Activated CD4-positive, alpha-beta T cell treated with anti-CD3 and anti-CD28 coated beads, Interleukin-2, amount 50 U/mL, for 48 hours (primary cell): ENCODE data around the gene RIMBP2.

Experiments
- DNase-seq, 2 experiments: peaks; one replicate each; pipeline ENCODE4 v3.0.0-alpha.2; 2020

Gene RIMBP2

GRCh38 chr12:130625201-130625600 lies 90.9 kb downstream of the RIMBP2 start:
- no peak for DNase-seq

GRCh38 chr12:130622803-130623202 lies 93.3 kb downstream of the RIMBP2 start:
- DNase-seq, result no peak

DNA sequence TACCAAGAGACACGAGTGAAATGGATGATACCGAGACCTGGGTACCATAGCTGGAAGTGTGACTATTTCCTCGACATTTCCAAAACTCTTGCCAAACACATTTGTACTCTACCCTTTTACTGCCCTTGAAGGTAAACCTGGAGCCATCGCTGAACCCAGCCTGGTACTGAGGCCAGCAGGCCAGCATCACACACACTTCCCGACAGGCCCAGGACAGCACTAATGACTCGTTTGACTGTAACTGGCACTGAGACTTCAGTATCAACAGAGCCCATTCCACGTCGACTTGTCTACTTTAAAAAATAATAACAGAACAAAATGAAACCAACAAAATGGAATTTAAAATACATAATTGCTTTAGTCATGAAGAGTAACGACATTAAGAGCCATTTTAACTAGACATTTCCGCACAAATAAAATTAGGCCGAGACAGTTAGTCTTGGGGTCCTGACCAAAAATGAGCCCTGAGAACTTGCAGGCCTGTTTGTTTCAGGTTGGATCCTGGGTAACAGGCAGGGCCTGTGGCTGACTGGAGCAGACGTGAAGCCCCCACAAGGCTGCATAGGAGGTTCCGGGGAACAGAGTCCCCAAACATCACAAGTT lies 94.3 kb downstream of the RIMBP2 start:
- no peak for DNase-seq

GRCh38 chr12:130620756-130621155 lies 95.3 kb downstream of the RIMBP2 start:
- no peak for DNase-seq

DNA sequence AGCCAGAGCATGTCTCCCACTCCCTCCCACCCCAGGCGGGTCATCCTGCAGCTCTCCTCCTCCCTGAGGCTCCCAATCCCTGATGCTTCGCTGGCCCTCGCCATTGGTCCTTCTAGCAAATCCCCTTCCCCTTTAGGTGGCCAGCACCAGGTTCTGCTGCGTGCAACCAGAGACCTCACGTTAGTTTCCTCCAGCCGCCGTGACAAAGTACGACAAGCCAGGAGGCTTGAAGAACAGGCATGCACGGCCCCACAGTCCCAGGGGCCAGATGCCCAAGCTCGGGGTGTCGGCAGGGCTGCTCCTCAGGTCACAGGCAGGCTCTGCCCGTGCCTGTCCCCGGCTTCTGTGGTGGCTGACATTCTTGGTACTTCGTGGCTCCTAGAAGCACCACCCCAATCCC lies 95.8 kb downstream of the RIMBP2 start:
- no peak for DNase-seq

DNA sequence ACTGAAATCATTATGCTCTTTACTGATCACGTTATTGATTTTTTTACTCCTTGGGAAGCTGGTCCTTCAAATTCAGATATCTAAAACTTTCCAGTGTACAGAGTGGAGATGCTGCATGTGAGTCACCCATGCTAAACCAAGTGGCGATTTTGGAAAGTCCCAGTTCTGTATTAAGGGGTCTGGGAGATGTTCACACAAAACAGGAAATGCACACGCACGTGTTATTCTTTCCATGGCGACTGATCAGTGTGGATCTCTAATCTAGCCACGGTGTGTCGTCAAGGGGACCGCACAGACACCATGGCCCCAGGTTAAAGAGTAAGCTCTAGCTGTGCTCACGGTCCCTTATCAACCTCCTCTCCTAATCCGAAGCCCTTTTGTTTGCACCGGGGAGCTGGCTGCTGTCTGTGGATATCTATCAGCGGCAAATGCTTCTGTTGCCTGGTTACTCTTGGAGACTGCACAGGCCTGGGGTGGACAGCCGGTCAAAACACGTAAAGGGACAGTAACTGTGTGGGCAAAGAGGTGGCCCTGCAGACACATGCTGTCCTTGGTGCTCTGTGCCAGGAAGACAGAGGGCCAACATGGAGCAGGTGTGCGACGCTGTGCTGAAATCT lies 96.6 kb downstream of the RIMBP2 start:
- no peak for DNase-seq

GRCh38 chr12:130617219-130617618 lies 98.9 kb downstream of the RIMBP2 start:
- DNase-seq, result no peak

DNA sequence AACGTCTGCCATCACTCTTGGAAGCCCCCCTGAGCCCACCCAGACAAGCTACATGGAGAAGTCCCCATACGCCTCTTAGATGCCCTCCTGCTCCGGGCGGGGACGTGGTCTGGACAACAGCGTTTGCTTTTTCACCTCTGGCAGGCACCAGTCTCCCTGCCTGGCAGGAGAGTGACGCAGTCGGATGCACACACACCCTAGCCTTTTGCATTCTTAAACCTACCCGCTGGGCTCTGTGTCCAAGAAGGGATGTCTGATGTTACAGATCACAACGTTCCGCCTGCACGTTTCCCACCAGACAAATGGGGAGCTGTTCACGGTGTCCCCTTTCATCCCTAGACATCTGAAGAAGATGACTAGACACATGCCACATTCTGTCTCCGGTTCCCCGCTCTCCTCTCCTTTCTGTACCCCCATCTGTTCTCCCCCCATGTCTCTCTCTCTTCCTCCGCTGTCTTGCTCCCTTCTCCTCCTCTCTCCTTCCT lies 100.2 kb downstream of the RIMBP2 start:
- no peak for DNase-seq

- no peak for DNase-seq
Observed at GRCh38 chr12:130614530-130614905, 101.6 kb downstream of the RIMBP2 start.

DNA sequence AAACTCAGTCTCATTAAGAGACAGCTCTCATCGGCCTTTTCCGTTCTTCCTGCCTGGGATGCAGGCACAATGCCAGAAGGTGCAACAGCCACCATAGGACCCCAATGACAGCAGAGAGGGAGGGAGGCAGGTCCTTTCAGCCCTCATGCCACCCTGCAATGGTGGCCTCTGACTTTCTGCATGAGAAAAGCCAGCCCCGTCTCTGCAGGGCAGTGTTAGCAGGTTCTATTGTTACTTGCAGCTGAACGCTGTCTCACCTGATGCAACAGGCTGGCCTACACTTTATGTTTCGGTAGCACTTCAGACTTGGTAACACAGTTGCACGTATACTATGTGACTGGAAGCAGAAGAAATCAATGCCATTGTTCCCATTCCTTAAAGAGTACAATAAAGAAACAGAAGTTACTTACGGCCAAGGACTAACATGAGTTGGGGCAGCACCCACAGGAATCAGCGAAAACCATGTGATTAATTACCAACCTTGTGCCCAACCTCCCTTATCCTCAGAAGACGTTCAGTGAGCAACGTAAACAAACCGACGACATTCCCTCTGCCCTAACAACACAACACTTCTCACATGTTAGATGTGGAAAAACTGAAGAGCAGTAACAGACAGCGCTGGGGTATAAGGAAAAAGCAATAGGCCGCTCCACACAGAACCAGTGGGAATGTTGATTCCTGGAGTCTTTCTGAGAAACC lies 102.1 kb downstream of the RIMBP2 start:
- DNase-seq, result no peak

DNA sequence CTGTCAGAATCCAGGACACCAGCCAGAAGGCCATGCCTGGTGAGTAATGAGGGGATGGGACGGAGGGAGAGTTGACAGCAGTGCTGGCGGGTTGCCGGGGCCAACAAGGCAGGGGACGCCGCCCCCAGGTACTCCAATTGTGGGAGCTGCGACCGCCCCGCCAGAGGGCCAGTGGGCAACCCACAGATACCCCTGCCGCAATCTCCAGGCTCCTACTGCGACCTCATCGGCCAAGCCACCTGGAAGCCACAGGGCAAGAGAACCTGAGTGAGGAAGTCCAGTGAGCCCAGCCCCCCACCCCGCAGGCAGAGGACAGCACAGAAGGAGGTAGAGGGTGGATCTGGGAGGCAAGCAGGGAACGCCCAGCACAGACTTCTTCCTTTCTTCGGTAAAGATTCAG lies 103.0 kb downstream of the RIMBP2 start:
- no peak for DNase-seq

- DNase-seq, result no peak
Observed at GRCh38 chr12:130611026-130611905, 104.8 kb downstream of the RIMBP2 start.

DNA sequence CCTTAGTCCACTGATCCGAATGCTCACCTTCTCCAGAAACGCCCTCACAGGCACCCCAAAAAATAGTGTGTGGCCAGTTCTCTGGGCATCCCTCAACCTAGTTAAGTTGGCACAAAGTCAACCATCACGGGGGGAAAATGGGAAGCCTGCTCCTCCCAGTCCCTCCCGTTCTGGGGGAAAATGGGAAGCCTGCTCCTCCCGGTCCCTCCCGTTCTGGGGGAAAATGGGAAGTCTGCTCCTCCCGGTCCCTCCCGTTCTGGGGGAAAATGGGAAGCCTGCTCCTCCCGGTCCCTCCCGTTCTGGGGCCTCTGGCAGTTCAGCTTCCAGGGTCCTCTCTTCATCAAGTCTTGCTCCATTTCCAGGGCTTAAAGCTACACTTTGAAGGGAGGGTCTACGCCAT lies 106.1 kb downstream of the RIMBP2 start:
- DNase-seq, result no peak

DNA sequence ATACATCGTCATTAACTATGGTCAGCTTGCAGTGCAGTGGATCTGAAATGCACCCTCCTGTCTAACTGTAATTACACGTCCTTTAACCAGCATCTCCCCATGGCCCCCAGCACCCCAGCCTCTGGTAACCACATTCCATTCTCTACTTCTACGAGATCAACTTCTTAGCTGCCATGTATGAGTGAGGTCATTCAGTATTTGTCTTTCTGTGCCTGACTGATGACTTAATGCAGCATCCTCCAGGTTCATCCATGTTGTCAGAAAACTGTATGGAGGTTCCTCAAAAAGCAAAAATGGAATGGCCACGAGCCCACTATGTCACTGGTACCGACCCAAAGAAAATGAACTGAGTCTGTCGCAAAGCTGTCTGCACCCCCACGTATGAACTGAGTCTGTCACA lies 107.3 kb downstream of the RIMBP2 start:
- no peak for DNase-seq

- DNase-seq, result no peak
Observed at GRCh38 chr12:130608132-130608531, 108.0 kb downstream of the RIMBP2 start.

- no peak for DNase-seq
Observed at GRCh38 chr12:130606231-130606630, 109.9 kb downstream of the RIMBP2 start.

DNA sequence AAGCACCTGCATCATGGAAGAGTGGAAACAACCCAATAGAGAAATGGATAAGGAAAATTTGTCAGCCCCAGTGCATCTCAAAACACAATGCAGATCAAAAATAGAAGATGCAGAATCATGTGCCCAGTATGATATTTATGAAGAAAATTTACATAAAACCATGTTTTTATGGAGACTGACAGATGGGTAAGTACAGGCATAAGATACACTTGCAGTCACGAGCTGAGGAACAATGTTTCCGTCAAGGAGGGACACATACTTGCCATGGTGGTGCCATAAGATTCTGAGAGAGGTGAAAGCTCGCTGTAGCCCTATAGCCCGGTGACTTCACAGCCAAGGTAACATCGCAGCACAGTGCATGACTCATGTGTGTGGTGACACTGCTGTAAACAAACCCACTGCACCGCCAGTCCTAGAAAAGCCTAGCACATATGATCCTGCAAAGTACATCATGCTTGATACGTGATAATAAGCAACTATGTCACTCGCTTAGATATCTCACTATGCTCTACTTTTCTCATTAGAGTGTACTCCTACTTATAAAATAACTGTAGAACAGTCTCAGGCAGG lies 112.6 kb downstream of the RIMBP2 start:
- DNase-seq, result no peak

GRCh38 chr12:130602251-130602650 lies 113.8 kb downstream of the RIMBP2 start:
- DNase-seq, result no peak

GRCh38 chr12:130601327-130601726 lies 114.8 kb downstream of the RIMBP2 start:
- DNase-seq, result no peak

GRCh38 chr12:130596241-130596640 lies 119.9 kb downstream of the RIMBP2 start:
- no peak for DNase-seq

GRCh38 chr12:130595566-130595965 lies 120.5 kb downstream of the RIMBP2 start:
- DNase-seq, result no peak

- no peak for DNase-seq
Observed at GRCh38 chr12:130593056-130593455, 123.0 kb downstream of the RIMBP2 start.

DNA sequence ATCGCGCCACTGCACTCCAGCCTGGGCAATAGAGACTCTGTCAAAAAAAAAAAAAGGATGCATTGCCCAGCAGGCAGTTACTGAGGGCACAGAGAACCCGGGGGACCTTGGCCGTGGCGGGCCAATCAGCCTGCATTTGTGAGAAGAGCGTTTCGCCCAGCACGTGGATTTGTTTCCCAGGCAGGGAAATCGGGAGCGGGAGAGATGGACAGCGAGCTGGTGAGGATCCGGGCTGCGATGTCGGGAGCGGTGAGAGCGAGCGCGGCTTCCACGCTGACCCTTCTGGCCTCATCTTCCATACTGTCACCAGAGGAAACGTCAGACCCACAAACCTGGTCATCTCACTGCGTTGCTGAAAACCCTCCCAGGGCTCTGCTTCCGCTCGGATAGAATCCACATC lies 123.5 kb downstream of the RIMBP2 start:
- DNase-seq, result no peak
